ENCODE measurements around the gene TXNRD1.

Gene TXNRD1

GRCh38 chr12:104348283-104348993 is 132.9 kb downstream of the TXNRD1 start:
- DNase-seq (ENCODE audit: low read depth): no peak
- H3K4me3 ChIP-seq (ENCODE audit: low read depth, low read length): no peak overlapping the region
- no peak for TF ChIP-seq CTCF (IDR thresholded peaks at IDR 0.05; ENCODE audit: low read depth, low read length, missing control alignments)

- no peak overlapping the region for H3K4me3 ChIP-seq (ENCODE audit: low read depth, low read length)
- no peak for DNase-seq (ENCODE audit: low read depth)
- no peak for TF ChIP-seq CTCF (IDR thresholded peaks at IDR 0.05; ENCODE audit: low read depth, low read length, missing control alignments)
These were observed 133.5 kb downstream of the TXNRD1 start for GRCh38 chr12:104348994-104349494.

- no peak for TF ChIP-seq CTCF (IDR thresholded peaks at IDR 0.05; ENCODE audit: low read depth, low read length, missing control alignments)
- no peak overlapping the region for H3K4me3 ChIP-seq (ENCODE audit: low read depth, low read length)
- DNase-seq (ENCODE audit: low read depth): no peak
These were observed 134.9 kb downstream of the TXNRD1 start for GRCh38 chr12:104350211-104351056.

- DNase-seq (ENCODE audit: low read depth): no peak
- no peak overlapping the region for H3K4me3 ChIP-seq (ENCODE audit: low read depth, low read length)
- no peak for TF ChIP-seq CTCF (IDR thresholded peaks at IDR 0.05; ENCODE audit: low read depth, low read length, missing control alignments)
These were observed 135.7 kb downstream of the TXNRD1 start for GRCh38 chr12:104351057-104351983.

GRCh38 chr12:104352106-104352713 is 136.6 kb downstream of the TXNRD1 start:
- no peak overlapping the region for H3K4me3 ChIP-seq (ENCODE audit: low read depth, low read length)
- no peak for DNase-seq (ENCODE audit: low read depth)

More at GRCh38 chr12:104352106-104352713, 136.6 kb downstream of the TXNRD1 start:
- no peak for TF ChIP-seq CTCF (IDR thresholded peaks at IDR 0.05; ENCODE audit: low read depth, low read length, missing control alignments)
